Stimulated activated CD8-positive, alpha-beta memory T cell treated with anti-CD3 and anti-CD28 coated beads, Interleukin-7, amount 100 ng/mL, for 1 hour (primary cell): ENCODE results near the gene MCM3AP.
"Not testable (repeated sequence)": the region's sequence is repeated elsewhere in the genome, so short reads cannot be mapped to it uniquely, and the experiment has no call there.

ENCODE experiments used
- DNase-seq, 2 donors: peaks; one replicate each; pipeline ENCODE4 v3.0.0-alpha.2; 2020; ENCODE audit warnings: low read depth in 2 of 2

The MCM3AP gene

GRCh38 chr21:46311568-46311967 is 26.2 kb upstream of the MCM3AP start:
- no peak for DNase-seq

GRCh38 chr21:46310260-46310659 is 24.8 kb upstream of the MCM3AP start:
- DNase-seq = not testable (repeated sequence)

- DNase-seq = no peak
These were observed 23.0 kb upstream of the MCM3AP start for GRCh38 chr21:46308431-46308830.

DNA sequence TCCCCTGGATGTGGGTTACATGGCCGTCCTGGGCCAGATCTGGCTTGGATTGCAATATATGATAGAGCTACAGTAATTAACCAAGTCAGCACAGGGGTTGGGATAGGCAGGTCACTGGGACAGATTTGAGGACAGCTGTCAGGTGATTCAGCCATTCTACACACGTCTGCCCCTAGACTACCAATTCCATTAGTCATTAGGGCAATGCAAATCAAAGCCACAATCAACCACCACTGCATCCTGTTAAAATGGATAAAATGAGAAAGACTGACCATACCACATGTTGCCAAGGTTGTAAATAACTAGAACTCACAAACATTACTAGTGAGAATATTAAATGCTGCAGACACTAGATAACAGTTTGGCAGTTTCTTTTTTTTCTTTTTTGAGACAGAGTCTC is 22.2 kb upstream of the MCM3AP start:
- no peak for DNase-seq

GRCh38 chr21:46304955-46305354 is 19.5 kb upstream of the MCM3AP start:
- no peak for DNase-seq

- no peak for DNase-seq
These were observed 19.0 kb upstream of the MCM3AP start for GRCh38 chr21:46304437-46304836.

GRCh38 chr21:46301759-46302158 is 16.3 kb upstream of the MCM3AP start:
- DNase-seq = no peak

DNA sequence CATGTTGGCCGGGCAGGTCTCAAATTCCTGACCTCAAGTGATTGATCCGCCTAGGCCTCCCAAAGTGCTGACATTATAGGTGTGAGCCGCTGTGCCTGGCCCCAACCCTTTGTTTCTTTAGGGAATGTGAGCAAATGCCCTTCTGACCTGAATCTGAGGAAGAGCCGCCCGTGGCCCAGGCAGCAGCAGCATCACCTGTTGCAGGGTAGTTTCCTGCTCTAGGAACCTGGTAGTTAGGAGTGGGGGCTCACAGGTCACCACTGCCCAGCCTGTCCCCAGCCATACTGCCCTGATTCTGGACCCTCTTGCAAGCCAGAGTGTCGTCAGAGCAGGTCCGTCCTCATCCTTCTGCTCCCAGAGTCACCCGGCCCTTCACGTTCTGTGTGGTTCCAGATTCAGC is 13.8 kb upstream of the MCM3AP start:
- DNase-seq = no peak

DNA sequence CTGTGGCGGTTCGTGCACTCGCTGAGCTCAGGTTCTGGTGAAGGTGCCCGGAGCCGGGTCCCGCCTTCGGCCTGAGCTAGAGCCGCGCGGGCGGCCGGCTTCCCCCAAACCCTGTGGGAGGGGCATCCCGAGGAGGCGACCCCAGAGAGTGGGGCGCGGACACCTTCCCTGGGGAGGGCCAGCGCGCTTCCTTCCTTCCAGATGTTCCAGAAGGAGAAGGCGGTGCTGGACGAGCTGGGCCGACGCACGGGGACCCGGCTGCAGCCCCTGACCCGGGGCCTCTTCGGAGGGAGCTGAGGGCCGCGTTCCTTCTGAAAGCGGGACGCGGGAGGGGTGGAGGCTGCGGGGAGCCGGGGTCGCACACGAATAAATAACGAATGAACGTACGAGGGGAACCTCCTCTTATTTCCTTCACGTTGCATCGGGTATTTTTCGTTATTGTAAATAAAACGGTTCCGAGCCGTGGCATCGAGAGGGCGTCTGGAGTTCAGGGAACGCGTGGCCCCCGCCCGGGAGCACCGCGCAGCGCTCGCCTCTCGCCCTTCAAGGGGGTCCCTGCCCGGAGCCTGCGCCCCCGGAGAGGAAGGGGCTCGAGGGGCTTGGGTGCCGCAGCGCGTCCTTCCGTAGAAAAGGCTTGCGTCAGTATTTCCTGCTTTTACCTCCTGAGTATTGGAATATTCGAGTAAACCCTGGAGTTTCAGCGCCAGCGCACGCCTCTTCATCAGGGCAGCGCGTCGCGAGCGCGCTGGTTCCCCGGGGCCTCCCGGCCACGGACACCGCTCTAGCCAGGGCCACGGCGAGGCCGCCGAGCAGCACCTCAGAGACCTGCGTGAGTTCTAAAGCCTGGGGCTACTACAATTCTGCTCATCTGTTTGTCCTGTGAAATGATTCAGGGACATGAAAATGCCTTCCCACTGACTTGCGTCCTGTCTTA is 12.2 kb upstream of the MCM3AP start:
- DNase-seq = no peak

DNA sequence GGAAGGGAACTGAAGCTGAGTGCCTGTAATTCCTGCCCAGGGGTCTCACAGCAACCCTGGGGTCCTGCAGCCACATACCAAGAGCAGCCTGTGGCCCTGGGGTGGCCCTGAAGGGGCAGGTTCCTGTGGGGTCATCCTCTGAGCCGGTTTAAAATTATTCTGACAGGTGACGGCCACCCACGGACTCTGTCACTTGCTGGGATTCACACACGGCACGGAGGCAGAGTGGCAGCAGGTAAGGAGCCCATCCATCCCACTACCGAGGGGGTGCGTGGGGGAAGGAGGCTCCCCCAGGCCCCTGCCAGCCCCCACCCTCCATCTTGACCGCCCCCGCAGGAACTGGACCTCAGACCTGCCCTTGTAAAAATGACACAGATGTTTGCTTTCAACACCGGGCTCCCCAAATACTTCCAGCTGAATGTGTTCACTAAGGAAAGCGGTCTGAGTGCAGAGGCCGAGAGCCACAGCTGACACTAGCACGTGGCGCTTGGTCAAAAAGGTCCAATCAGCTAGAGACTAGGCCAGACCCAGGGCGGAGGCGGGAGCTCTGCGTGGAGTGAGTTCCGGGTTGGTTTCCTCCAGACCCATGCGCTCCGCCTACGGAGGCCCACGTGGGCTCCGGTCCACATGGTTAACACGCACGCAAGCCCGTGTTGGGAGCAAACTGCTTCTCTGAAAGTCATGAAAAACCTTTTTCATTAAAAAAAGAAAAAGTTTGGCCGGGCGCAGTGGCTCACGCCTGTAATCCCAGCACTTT is 10.8 kb upstream of the MCM3AP start:
- DNase-seq = peak in 1 of 2 donors; percentile 17

GRCh38 chr21:46295177-46295770 is 9.9 kb upstream of the MCM3AP start:
- DNase-seq = no peak

DNA sequence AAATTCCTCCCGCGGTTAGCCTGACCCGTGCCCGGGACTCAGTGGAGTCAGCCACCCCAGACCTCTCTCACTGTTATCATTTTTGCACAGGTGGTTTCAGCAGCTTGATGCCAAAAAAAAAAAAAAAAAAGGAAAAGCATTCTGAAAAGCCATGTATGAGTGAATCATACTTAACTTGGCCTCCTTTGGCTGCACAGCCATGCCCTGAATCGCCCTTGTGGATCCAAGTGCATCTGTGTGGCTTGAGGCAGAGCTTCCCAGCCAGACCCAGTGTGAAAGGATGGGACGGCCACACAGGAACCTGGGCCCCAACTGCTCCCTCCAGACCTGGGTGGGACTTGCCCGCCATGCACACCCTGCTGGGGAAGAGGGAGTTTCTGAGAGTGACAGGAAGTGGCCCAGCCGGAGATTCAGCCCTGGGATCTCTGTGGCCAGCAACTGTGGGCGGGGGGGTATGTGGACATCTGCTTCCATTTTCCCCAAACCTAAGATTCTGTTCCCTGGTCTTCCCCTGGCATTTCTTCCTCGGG is 9.3 kb upstream of the MCM3AP start:
- DNase-seq = no peak

DNA sequence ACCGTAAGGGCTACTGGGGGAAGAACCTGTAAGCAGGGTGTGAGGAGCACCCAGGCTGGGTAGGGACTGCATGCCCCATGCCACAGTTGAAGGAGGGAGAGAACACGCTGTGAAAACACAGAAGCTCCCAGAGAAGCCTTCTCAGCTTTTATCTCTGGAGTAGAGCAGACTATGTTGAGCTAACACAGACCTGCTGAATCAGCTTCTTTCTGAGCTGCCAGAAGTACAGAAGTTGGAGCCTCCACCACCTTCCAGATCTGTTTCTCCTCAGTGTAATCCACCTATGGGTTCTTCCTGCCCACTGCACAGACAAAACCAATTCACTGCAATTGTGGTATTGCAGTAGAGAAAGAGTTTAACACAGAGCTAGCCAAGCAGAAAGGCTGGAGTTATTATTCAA is 6.2 kb upstream of the MCM3AP start:
- DNase-seq = no peak

DNA sequence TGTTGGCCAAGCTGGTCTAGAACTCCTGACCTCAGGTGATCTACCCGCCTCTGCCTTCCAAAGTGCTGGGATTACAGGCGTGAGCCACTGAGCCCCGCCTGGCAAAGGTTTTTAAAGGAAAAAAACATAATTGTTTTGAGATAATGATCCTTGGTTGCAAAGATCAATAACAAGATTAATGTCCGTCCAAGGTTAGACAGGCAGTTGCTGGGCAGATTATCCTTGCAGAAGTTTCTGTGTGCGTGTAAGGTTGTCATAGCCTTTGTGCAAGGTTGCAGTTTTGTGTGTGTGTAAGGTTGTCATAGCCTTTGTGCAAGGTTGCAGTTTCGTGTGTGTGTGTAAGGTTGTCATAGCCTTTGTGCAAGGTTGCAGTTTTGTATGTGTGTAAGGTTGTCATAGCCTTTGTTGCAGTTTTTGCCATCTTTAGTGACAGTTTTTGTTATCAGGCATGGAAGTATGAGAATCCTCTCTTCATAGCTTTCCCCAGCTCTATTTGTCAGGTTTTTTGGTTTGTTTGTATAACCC is 4.3 kb upstream of the MCM3AP start:
- DNase-seq = no peak

DNA sequence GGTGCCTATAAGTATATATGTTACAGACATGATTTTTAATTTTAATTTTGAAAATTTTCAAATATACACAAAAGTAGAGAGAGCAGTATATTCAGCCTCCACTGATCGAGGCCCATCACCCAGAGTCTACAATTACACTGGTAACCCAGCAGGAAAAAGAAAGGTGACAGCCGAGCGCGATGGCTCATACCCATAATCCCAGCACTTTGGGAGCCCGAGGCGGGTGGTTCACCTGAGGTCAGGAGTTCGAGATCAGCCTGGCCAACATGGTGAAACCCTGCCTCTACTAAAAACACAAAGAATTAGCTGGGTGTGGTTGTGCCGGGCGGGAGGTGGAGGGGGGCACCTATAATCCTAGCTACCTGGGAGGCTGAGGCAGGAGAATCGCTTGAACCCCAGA is 2.1 kb upstream of the MCM3AP start:
- DNase-seq = no peak

DNA sequence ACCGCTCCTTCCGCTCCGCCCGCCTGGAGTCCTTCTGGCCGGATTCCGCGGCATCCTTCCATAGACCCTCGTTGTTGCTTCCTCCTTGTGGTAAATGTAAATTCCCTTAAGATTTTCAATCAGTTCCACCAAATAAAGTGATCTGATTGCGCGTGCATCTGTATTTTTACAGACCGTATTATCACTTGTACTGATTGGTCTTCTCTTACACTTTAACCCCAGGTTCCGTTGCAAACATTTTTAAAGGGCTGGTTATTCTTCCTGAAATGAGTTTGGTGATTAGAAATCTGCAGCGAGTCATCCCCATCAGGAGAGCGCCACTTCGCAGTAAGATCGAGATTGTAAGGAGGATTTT is 1.2 kb upstream of the MCM3AP start:
- no peak for DNase-seq

- peak; percentile 66 for DNase-seq
These were observed 593 bp upstream of the MCM3AP start, which contains the start of gene YBEY for GRCh38 chr21:46285761-46286647. Gene YBEY, plus strand, starts transcription at chr21:46286342. Its CDS starts 572 bp downstream, at chr21:46286914.

DNA sequence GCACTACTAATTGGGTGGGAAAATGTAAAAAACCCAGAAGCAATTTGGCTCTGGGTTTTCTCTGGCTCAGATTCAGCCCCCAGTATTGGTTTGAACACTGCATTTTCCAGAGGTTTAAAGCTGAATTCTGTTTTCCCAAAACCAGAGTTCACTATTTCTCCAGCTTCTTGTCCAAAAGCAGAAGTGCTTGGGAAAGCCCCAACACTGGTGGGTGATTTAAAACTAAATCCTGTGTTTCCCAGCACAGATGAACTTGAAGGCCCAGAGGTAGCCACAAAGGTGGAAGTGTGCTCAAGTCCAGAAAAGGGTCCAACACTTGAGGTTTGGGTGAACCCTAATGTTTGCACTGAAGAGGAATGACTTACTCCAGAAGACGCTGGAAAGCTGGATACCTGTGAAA is 678 bp downstream of the MCM3AP start:
- DNase-seq = no peak

DNA sequence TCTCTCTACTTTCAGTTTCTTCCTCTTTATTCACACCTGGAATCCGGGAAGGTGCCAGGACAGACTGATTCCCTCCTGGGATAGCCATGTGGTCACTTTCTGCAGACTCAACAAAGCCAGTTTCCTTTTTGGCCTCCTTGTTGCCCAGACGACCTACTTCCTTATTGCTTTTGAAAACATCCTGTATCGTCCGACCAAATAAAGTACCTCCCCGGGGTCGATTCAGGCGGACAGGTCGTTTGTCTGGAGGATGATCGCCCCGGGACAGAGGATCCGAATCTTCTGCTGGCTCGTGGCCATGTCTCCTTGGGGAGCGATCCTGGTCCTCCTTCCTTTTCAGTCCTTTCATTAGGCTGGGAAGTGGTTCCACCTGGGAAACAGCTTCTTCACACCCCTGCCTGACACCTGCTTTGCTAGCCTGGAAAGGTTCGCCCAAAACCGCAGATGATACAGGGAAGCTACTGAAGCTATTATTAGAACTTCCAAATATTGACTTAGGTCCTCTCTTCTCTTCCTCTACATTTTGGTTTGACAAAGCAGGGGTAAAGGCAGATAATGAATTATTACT is 1.2 kb downstream of the MCM3AP start:
- no peak for DNase-seq

DNA sequence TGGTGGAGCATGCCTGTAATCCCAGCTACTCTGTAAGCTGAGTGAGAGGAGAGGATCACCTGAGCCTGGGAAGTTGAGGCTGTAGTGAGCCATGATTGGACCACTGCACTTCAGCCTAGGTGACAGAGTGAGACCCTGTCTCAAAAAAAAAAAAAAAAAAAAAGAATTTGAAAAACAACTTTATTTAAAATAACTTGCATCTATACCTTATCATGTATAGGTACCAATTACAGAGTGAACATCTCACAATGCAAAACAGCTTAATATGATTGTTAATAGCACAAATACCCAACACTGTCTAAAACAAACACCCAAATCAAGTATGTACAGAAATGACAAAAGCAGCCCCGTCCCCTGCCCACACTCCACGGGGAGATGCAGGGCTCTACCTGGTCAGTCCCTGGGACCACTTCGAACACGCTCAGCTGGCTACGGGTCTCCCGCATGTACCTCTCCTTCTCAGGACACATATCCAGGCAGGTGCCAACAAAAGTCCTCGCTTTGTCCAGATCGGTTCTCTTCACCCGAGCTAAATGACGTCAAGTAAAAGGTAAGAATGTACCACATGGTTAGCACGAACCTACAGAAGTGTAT is 10.5 kb downstream of the MCM3AP start:
- no peak for DNase-seq
